HG02970 (cell line): ENCODE results near the gene PDGFB.

Source experiments
- ATAC-seq: cut with Tn5 transposase; IDR thresholded peaks from one replicate; pipeline ENCODE4 v1.9.1; 2021; ENCODE audit warnings: mild to moderate bottlenecking, moderate library complexity, moderate number of reproducible peaks; ENCODE audit not compliant: unreplicated experiment, low FRiP score

PDGFB gene

GRCh38 chr22:39241794-39242594 is 2.8 kb downstream of the PDGFB start:
- ATAC-seq: no peak

- ATAC-seq: no peak
These were observed 3.7 kb downstream of the PDGFB start for GRCh38 chr22:39240831-39241793.

- no peak for ATAC-seq
These were observed 5.0 kb downstream of the PDGFB start for GRCh38 chr22:39239561-39240423.

GRCh38 chr22:39238966-39239505 is 5.7 kb downstream of the PDGFB start:
- no peak for ATAC-seq

GRCh38 chr22:39238561-39238960 is 6.2 kb downstream of the PDGFB start:
- ATAC-seq: no peak

GRCh38 chr22:39238101-39238466 is 6.7 kb downstream of the PDGFB start:
- ATAC-seq: no peak

GRCh38 chr22:39237318-39238100 is 7.3 kb downstream of the PDGFB start:
- ATAC-seq: no peak

- no peak for ATAC-seq
These were observed 8.2 kb downstream of the PDGFB start for GRCh38 chr22:39236321-39237317.

- no peak for ATAC-seq
These were observed 9.7 kb downstream of the PDGFB start for GRCh38 chr22:39234867-39235687.

- no peak for ATAC-seq
These were observed 10.4 kb downstream of the PDGFB start for GRCh38 chr22:39234472-39234787.

- ATAC-seq: no peak
These were observed 10.9 kb downstream of the PDGFB start for GRCh38 chr22:39233710-39234471.

GRCh38 chr22:39232806-39233709 is 11.7 kb downstream of the PDGFB start:
- ATAC-seq: no peak

GRCh38 chr22:39232246-39232645 is 12.5 kb downstream of the PDGFB start:
- ATAC-seq: no peak

GRCh38 chr22:39231197-39231950 is 13.4 kb downstream of the PDGFB start:
- no peak for ATAC-seq
